A673 (cell line): ENCODE data around the gene IRAG1.

Source experiments
- CTCF ChIP-seq: fragments of 300-800, 200-600 bp; sonication (generic); conservative IDR thresholded peaks from 2 replicates; pipeline ENCODE4 v1.5.1; 2017; ENCODE audit warnings: low read depth, mild to moderate bottlenecking, antibody characterized with exemption, low read length, moderate library complexity, mixed read lengths
- EZH2 ChIP-seq: fragments of 200-600 bp; sonication (generic); IDR thresholded peaks from 2 replicates; pipeline ENCODE4 v1.6.1; 2017; ENCODE audit warnings: borderline replicate concordance, low read depth, mild to moderate bottlenecking, mixed read lengths, antibody characterized with exemption, low read length; ENCODE audit not compliant: poor library complexity, severe bottlenecking

GRCh38 chr11:10655227-10655626 lies 38.3 kb downstream of the IRAG1 start:
- TF ChIP-seq EZH2 (no peak), CTCF (no peak)
